Measurements from ENCODE around the gene MEGF6. TPM values are rescaled to one million over a fixed set of nuclear protein-coding genes. Genes with fewer than 3 reads are reported as not detected.
A peak's percentile ranks its signal among the peaks of the same experiment; 100 is the strongest.

Gene MEGF6
- total RNA-seq, 1 donor: 85.4 TPM

GRCh38 chr1:3516911-3517675, 94.2 kb downstream of the MEGF6 start:
- peaks cover 14% of the 10 kb centered on the region for H3K4me1 ChIP-seq (ENCODE audit: insufficient read depth, low read length)
- H3K4me2 ChIP-seq (ENCODE audit: insufficient read depth, low read length): no peak overlapping the region
- no peaks in the 10 kb centered on the region for H3K27me3 ChIP-seq (ENCODE audit: insufficient read depth, low read length)
- no peak for DNase-seq (ENCODE audit: insufficient read length, low spot score, missing footprints)
- peaks cover 3% of the 10 kb centered on the region for H3K36me3 ChIP-seq (ENCODE audit: insufficient read depth, low read length)
- TF ChIP-seq CTCF (IDR thresholded peaks at IDR 0.05; ENCODE audit: extremely low read depth, low read depth, low read length): no peak
- no peak overlapping the region for H3K4me3 ChIP-seq (ENCODE audit: insufficient read depth, low read length)
- H3K27ac ChIP-seq (ENCODE audit: low read depth, low read length): no peak overlapping the region
- no peaks in the 10 kb centered on the region for H3K79me2 ChIP-seq (ENCODE audit: insufficient read depth, low read length)
- no peak overlapping the region for H2AFZ ChIP-seq (ENCODE audit: low read length)
- H3K9me3 ChIP-seq (ENCODE audit: low read depth, low read length): no peaks in the 10 kb centered on the region
- no peaks in the 10 kb centered on the region for H4K20me1 ChIP-seq (ENCODE audit: insufficient read depth, low read length)

GRCh38 chr1:3516481-3516869, 94.8 kb downstream of the MEGF6 start:
- no peak for TF ChIP-seq CTCF (IDR thresholded peaks at IDR 0.05; ENCODE audit: extremely low read depth, low read depth, low read length)
- H3K4me2 ChIP-seq (ENCODE audit: insufficient read depth, low read length): peak overlapping the region; percentile 13

GRCh38 chr1:3515774-3516480, 95.4 kb downstream of the MEGF6 start:
- Histone ChIP-seq H3K9me3 (ENCODE audit: low read depth, low read length) (no peaks in the 10 kb centered on the region), H3K36me3 (ENCODE audit: insufficient read depth, low read length) (no peaks in the 10 kb centered on the region), H3K4me3 (ENCODE audit: insufficient read depth, low read length) (no peak overlapping the region), H3K4me2 (ENCODE audit: insufficient read depth, low read length) (peak overlapping the region; percentile 13), H3K27ac (ENCODE audit: low read depth, low read length) (no peak overlapping the region), H4K20me1 (ENCODE audit: insufficient read depth, low read length) (peaks cover 4% of the 10 kb centered on the region), H3K4me1 (ENCODE audit: insufficient read depth, low read length) (peaks cover 14% of the 10 kb centered on the region), H3K27me3 (ENCODE audit: insufficient read depth, low read length) (no peaks in the 10 kb centered on the region), H3K79me2 (ENCODE audit: insufficient read depth, low read length) (no peaks in the 10 kb centered on the region), H2AFZ (ENCODE audit: low read length) (peak overlapping the region; percentile 41)
- peak; percentile 99 for DNase-seq (ENCODE audit: insufficient read length, low spot score, missing footprints)
- TF ChIP-seq CTCF (IDR thresholded peaks at IDR 0.05; ENCODE audit: extremely low read depth, low read depth, low read length): no peak

More at GRCh38 chr1:3516481-3516869, 94.8 kb downstream of the MEGF6 start:
- no peaks in the 10 kb centered on the region for H3K27me3 ChIP-seq (ENCODE audit: insufficient read depth, low read length)
- no peaks in the 10 kb centered on the region for H3K79me2 ChIP-seq (ENCODE audit: insufficient read depth, low read length)
- H3K4me3 ChIP-seq (ENCODE audit: insufficient read depth, low read length): no peak overlapping the region
- H3K9me3 ChIP-seq (ENCODE audit: low read depth, low read length): no peaks in the 10 kb centered on the region
- no peaks in the 10 kb centered on the region for H3K36me3 ChIP-seq (ENCODE audit: insufficient read depth, low read length)
- H4K20me1 ChIP-seq (ENCODE audit: insufficient read depth, low read length): peaks cover under 1% of the 10 kb centered on the region
- no peak for DNase-seq (ENCODE audit: insufficient read length, low spot score, missing footprints)
- no peak overlapping the region for H3K27ac ChIP-seq (ENCODE audit: low read depth, low read length)
- H2AFZ ChIP-seq (ENCODE audit: low read length): peak overlapping the region; percentile 41
- H3K4me1 ChIP-seq (ENCODE audit: insufficient read depth, low read length): peaks cover 14% of the 10 kb centered on the region

GRCh38 chr1:3515272-3515671, 96.0 kb downstream of the MEGF6 start:
- TF ChIP-seq CTCF (IDR thresholded peaks at IDR 0.05; ENCODE audit: extremely low read depth, low read depth, low read length): no peak
- H3K4me3 ChIP-seq (ENCODE audit: insufficient read depth, low read length): no peak overlapping the region
- no peaks in the 10 kb centered on the region for H3K27me3 ChIP-seq (ENCODE audit: insufficient read depth, low read length)
- no peak for DNase-seq (ENCODE audit: insufficient read length, low spot score, missing footprints)
- peaks cover 4% of the 10 kb centered on the region for H4K20me1 ChIP-seq (ENCODE audit: insufficient read depth, low read length)
- no peaks in the 10 kb centered on the region for H3K9me3 ChIP-seq (ENCODE audit: low read depth, low read length)
- no peak overlapping the region for H3K4me2 ChIP-seq (ENCODE audit: insufficient read depth, low read length)
- H3K79me2 ChIP-seq (ENCODE audit: insufficient read depth, low read length): no peaks in the 10 kb centered on the region
- no peak overlapping the region for H3K27ac ChIP-seq (ENCODE audit: low read depth, low read length)
- no peaks in the 10 kb centered on the region for H3K36me3 ChIP-seq (ENCODE audit: insufficient read depth, low read length)
- H3K4me1 ChIP-seq (ENCODE audit: insufficient read depth, low read length): peaks cover 14% of the 10 kb centered on the region
- no peak overlapping the region for H2AFZ ChIP-seq (ENCODE audit: low read length)
